IPS-15b (cell line): ENCODE results near the gene CKS2.

ENCODE experiments used
- H3K27me3 ChIP-seq: one replicate; pipeline ENCODE4 v1.6.1; 2013; ENCODE audit warnings: low read length; ENCODE audit not compliant: control insufficient read depth, insufficient read depth
- H3K36me3 ChIP-seq: one replicate; pipeline ENCODE4 v1.6.1; 2013; ENCODE audit warnings: low read length; ENCODE audit not compliant: control insufficient read depth, insufficient read depth
- H3K4me1 ChIP-seq: one replicate; pipeline ENCODE4 v1.6.1; 2013; ENCODE audit warnings: mild to moderate bottlenecking, low read length; ENCODE audit not compliant: control insufficient read depth, insufficient read depth
- H3K4me3 ChIP-seq: one replicate; pipeline ENCODE4 v1.5.1; 2013; ENCODE audit warnings: low read depth, low read length
- H3K9ac ChIP-seq: one replicate; pipeline ENCODE4 v1.6.1; 2013; ENCODE audit warnings: low read depth, mild to moderate bottlenecking, low read length
- H3K9me3 ChIP-seq: one replicate; pipeline ENCODE4 v1.6.1; 2013; ENCODE audit warnings: mild to moderate bottlenecking, low read length; ENCODE audit not compliant: control insufficient read depth, insufficient read depth

Gene CKS2

DNA sequence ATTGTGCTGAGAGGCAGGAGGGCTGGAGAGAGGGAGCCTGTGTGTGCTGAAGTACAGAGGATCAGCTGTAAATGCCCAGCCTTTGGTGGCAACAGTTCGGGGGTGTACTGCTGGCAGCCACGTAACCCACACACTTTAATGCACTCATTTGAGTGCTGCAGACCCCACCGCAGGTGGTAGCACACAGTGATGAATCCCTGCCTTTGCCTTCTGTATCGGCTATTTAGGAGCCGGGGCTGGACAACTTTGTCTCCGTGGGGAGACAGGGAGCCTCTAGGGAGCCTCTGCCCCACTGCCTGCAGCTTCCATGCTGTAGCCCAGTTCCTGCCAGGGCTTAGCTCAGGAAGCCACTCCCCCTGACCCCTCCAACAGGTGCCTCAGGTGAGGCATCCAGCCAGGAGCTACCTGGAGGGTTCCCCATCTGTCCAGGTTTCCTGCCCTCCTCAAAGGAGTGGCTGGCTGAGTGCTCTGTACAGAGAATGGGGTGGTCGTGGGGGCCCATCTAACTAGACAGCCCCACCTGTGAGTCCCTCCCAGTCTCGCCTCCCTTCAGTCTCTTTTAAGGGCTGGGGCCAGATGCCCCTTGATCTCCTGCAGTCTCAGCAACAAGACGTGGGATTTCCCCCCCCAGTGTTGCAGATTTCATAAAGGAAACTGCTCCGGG lies 51.8 kb downstream of the CKS2 start:
- Histone ChIP-seq H3K36me3 (peaks cover 8% of the 10 kb centered on the region), H3K4me3 (no peak overlapping the region), H3K4me1 (no peaks in the 10 kb centered on the region), H3K9me3 (no peaks in the 10 kb centered on the region), H3K9ac (no peak overlapping the region), H3K27me3 (no peaks in the 10 kb centered on the region)

DNA sequence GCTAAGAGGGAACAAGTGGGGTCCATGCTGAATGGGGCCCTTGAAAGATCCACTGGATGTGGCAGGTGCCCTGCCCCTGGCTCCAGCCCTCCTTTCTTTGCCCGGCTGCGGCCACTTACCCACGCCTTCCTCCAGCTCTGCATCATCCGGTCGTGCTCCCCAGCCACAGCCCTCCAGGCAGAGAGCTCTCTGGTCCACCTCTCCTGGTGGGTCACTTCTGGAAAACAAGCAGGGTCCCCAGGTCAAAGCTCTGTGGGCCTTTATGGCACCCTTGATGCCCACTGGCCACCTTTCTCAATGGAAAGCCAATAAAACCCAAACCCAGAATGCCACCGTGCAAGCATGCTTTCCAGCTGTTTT lies 52.3 kb downstream of the CKS2 start:
- Histone ChIP-seq H3K36me3 (peaks cover 3% of the 10 kb centered on the region), H3K4me3 (no peak overlapping the region), H3K9me3 (no peaks in the 10 kb centered on the region), H3K4me1 (no peaks in the 10 kb centered on the region), H3K9ac (no peak overlapping the region), H3K27me3 (no peaks in the 10 kb centered on the region)

DNA sequence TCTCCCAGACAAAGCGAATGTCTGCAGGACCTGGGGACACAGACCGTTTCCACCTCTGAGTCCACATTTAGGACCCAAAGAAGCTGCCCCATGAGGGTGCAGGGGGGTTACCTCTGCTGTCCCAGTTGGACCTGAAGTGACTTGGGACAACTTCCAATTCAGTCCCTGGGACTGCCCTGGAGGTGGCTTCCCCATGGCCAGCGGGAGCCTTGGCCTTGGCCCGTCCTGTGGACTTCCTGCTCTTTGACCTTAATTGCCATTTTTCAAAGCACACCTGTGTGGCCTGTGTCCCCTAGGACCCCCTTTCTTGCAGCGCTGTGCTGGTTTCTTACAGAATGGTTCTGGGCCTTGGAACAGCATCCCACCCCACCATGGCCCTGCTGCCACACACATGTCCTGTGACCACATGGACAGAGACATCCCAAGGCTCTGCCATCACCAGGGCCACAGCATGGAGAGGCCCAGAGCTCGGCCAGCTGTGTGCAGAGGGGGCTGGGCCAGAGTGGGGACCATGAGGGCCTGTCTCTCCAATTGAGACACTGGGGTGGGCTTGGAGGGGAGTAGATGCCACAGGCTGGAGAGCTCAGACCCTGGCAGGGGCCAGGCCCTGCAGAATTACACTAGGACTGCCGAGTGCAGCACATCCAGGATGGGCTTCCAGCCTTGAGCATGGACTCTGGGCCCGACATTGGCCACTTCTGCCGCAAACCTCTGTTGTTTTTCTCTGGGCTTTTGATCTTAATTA lies 53.1 kb downstream of the CKS2 start:
- Histone ChIP-seq H3K4me1 (no peaks in the 10 kb centered on the region), H3K36me3 (peaks cover under 1% of the 10 kb centered on the region), H3K9me3 (no peaks in the 10 kb centered on the region), H3K4me3 (no peak overlapping the region), H3K9ac (no peak overlapping the region), H3K27me3 (no peaks in the 10 kb centered on the region)

DNA sequence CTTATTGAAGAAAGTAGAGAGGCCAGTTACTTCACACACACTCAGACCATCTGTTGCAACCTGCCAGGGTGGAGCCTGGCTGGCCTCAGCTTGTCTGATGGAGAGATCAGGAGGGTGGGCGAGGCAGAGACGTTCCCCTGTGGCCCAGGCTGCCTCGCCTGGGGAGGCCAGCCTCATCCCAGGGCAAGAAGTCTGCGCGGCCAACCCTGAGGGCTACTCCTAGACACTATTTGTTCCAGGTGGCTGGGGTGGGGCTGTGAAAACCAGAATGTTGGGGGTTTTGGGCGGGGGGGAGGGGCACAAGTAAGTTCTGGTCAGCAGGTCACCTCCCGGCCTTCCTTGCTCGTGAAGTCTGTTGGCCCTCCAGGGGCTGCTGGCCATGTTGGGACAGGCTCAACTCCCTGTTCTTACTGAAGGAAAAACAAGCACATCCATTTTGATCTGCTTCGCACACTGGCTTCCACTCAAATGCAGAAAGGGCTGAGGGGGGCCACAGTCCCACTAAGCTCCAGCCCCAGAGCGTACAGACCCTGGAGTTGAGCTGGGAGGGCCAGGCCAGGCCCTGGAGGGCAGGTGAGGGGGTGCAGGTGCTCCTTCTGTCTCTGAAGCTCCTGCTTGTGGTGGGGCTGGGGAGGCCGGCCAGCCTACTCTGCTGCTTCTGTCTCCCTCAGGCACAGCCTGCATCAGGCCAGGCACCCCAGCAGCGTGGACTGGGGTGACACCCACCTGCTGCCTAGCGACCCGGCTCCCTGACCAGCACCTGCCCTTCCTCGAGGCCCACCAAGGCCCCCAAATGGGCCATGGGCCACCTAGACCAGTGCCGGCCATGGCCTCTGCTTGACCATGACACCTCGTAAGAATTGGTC lies 53.9 kb downstream of the CKS2 start:
- Histone ChIP-seq H3K27me3 (no peaks in the 10 kb centered on the region), H3K4me1 (no peaks in the 10 kb centered on the region), H3K4me3 (no peak overlapping the region), H3K36me3 (no peaks in the 10 kb centered on the region), H3K9me3 (no peaks in the 10 kb centered on the region), H3K9ac (no peak overlapping the region)

DNA sequence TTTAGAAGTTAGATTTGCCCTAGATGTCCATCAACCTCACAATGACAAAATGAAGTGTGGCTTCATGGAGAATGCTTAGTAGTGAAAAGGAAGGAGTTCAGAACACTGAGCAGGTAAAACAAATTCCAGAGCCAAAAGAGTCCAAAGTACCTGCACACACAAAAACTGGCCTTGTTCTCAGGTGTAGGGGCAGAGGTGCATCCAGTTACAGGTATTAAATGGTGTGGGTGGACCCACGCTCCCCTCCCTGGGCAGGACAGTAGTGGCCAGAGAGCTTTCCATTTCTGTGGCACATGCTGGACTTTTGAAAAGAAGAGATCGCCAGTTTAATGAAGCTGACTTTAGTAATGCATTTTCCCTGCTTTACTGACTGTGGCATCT lies 54.5 kb downstream of the CKS2 start:
- no peak overlapping the region for H3K4me3 ChIP-seq
- H3K27me3 ChIP-seq = no peaks in the 10 kb centered on the region
- no peaks in the 10 kb centered on the region for H3K9me3 ChIP-seq
- H3K9ac ChIP-seq = no peak overlapping the region
- H3K4me1 ChIP-seq = no peaks in the 10 kb centered on the region
- H3K36me3 ChIP-seq = no peaks in the 10 kb centered on the region
